GM21619 (cell line): ENCODE data around the gene RNF19B.
"Not testable (repeated sequence)": the region's sequence is repeated elsewhere in the genome, so short reads cannot be mapped to it uniquely, and the experiment has no call there.

Experiments
- ATAC-seq: cut with Tn5 transposase; IDR thresholded peaks from one replicate; pipeline ENCODE4 v1.9.1; 2021; ENCODE audit not compliant: unreplicated experiment

The RNF19B gene

GRCh38 chr1:32992489-32993323 lies 28.1 kb upstream of the RNF19B start:
- peak; percentile 78 for ATAC-seq

DNA sequence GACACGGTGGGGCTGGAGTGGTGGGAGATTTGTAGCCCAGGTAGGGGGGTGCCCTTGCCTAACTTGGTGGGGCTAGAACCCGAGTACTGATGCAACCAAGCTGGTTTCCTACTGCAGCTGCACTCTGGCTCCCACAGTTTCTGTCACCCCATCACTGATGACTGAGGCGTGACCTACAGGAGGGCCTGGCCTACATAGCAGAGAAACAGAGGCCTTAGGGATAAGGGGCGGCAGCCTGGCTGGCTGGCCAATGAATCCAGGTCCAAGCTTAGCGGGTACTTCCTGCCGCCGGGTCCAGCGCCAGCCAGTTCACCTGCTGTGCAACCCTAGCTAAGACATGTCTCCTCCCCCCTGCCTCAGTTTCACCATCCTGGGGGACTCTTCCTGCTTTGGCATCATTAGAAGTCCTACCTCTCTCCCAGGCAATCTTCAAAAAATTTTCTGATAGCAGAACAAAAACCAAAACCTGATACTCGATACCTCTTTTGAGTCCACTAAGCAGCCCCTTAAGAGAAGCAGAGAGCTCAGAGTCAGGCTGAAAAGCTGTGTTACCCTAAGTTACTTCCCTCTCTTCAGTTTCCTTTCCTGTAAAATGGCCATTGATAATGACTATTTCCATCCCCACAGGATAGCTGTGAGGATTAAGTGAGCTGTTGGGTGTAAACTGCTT lies 27.3 kb upstream of the RNF19B start:
- ATAC-seq, result peak; percentile 24

GRCh38 chr1:32991386-32991785 lies 26.8 kb upstream of the RNF19B start:
- no peak for ATAC-seq

DNA sequence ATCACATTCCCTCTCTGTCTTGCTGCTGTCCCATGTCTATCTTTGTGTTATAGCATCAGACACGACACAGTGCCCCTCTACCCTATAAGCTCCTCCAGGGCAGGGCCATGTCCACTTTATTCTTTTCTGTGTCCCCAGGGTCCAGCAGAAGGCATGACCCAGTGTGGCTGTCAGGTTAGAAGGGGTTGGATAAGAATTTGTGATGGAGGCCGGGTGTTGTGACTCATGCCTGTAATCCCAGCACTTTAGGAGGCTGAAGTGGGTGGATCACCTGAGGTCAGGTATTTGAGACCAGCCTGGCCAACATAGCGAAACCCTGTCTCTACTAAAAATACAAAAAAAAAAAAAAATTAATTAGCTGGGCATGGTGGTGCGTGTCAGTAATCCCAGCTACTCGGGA lies 26.3 kb upstream of the RNF19B start:
- no peak for ATAC-seq

DNA sequence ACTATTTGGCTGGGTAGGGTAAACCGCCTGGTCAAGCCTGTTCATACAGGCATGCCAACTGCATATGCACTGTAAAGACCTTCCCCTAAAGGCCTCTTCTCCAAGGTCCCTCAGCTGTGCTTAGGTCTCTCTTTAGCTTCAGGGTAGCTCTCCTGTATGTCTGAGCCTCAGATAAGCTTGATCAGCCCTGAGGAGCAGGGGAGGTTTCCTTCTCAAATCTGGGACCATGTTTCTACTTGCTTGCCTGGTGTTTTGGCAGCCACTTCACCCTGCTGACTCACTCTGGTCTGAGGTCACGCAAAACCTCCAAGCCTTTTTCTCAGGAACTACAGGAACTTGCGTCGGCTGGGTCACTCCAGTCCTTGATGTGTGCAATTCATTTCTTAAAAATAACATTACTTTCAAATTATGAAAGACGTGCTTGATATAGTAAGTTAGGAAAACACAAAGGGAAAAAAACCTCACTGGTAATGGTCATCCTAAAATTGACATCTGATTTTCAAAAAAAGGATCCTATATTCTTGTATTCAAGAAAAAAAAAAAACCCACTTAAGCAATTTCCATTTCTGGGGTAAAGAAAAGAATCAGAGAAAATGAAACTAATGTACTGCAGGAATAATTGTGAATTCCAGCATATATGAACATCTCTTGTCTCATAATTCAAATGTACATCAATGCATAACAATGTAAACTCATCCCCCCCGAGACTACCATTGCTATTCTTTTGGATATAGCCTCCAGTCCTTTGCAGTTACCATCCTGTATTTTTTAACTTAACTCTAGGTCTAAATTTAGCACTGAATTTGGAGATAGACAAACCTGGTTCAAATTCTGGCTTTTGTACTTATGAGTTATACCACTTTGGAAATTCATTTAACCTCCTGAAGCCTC lies 24.8 kb upstream of the RNF19B start:
- ATAC-seq, result no peak

- ATAC-seq, result no peak
These were observed 24.1 kb upstream of the RNF19B start for GRCh38 chr1:32988665-32989064.

DNA sequence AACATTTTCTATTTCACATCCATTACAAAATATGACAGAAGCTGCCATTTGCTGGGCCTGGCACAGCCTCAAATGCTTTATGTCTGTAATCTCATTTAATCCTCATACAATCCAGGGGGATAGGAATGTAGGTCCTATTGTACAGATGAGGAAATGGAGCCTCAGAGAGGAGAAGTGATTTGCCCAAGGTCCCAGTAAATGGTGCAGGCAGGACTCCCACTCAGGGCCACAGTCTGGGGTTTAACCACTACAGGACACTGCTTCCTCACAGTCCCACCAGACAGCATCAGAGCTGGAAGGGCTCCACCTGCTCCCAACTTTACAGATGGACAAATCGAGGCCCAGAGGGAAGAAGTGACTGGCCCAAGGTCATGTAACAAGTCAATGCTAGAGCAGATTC lies 20.6 kb upstream of the RNF19B start:
- ATAC-seq, result no peak

- ATAC-seq, result no peak
These were observed 20.0 kb upstream of the RNF19B start for GRCh38 chr1:32984455-32985171.

- ATAC-seq, result no peak
These were observed 19.5 kb upstream of the RNF19B start for GRCh38 chr1:32984090-32984454.

DNA sequence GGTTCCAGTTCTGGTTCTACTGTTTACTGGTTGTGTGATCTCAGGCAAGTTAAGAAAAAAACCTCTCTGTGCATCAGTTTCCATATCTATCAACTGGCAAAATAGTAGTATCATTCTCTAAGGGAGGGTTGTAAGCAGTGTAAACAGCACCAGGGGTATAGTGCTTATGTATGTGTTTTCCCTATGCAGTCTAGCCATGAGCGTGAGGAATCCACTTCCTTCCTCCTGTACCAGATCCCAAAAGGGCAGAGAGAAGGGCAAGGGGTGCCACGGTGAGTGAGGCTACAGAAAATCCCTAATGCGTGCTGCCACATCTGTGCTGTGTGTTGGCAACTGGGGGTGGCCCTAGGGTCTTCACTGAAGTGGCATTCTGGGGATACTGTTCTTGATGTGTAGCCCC lies 18.4 kb upstream of the RNF19B start:
- ATAC-seq, result no peak

GRCh38 chr1:32981003-32981901 lies 16.6 kb upstream of the RNF19B start:
- ATAC-seq, result peak; percentile 92

- ATAC-seq, result no peak
These were observed 15.5 kb upstream of the RNF19B start for GRCh38 chr1:32980080-32980479.

GRCh38 chr1:32978854-32979253 lies 14.2 kb upstream of the RNF19B start:
- no peak for ATAC-seq

DNA sequence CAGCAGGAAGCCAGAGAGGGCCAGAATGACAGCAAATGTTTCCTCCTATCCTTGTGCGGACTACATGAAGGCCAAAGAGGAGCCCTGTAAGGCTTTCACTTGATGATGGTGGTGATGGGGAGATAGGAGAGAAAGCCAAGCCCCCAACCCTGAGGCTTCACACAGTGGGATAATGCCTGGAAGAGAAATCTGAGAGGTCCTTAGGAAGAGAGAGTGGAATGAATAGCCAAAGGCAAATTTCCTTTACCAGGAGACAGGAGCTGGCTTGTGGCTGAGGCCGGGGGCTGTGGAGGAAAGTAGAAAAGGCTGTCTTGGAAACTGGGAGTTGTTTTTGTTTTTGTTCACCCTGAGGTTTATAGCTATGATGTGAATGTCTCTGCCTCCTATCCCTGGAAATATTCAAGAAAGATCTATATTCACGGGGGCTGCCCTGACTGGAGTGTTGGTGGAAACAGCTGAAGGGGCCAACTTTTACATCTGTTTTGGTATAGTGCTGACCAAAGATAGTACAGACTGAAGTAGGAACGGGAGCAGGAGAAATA lies 13.0 kb upstream of the RNF19B start:
- no peak for ATAC-seq

DNA sequence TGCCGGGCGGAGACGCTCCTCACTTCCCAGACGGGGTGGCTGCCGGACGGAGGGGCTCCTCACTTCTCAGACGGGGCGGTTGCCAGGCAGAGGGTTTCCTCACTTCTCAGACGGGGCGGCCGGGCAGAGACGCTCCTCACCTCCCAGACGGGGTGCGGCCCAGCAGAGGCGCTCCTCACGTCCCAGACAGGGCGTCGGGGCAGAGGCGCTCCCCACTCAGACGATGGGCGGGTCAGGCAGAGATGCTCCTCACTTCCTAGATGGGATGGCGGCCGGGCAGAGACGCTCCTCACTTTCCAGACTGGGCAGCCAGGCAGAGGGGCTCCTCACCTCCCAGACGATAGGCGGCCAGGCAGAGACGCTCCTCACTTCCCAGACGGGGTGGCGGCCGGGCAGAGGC lies 10.4 kb upstream of the RNF19B start:
- not testable (repeated sequence) for ATAC-seq

DNA sequence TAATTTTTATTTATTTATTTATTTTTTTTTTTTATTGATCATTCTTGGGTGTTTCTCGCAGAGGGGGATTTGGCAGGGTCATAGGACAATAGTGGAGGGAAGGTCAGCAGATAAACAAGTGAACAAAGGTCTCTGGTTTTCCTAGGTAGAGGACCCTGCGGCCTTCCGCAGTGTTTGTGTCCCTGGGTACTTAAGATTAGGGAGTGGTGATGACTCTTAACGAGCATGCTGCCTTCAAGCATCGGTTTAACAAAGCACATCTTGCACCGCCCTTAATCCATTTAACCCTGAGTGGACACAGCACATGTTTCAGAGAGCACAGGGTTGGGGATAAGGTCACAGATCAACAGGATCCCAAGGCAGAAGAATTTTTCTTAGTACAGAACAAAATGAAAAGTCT lies 8.8 kb upstream of the RNF19B start:
- not testable (repeated sequence) for ATAC-seq

DNA sequence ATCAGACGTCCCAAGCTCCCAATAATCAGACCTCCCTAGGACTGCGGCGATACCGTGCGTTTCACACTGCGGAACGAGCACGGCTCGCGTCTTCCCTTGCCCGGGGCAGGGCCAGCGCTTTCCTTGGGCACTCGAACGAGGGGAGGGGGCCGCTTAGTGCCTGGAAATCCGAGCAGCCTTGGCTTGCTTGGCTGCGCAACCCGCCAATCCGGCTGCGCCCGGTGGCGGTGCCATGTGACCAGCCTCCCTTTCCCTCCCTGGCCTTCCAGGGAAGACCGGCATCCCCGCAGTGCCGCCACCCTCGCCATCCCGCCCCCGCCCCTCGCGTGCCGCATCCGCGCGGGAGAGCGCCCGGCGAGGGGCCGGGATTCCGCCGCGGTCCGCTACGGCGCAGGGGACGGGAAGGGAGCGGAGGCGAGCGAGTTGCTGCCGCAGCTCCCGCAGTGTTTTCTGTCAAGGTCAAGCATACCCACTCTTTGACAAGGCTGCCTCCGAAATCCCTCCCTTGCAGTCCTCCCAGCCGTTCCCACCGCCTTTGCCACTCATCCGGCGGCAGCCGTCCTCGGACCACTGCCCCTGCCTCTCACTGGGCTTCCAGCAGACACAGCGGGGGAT lies 8.3 kb upstream of the RNF19B start:
- ATAC-seq, result no peak

DNA sequence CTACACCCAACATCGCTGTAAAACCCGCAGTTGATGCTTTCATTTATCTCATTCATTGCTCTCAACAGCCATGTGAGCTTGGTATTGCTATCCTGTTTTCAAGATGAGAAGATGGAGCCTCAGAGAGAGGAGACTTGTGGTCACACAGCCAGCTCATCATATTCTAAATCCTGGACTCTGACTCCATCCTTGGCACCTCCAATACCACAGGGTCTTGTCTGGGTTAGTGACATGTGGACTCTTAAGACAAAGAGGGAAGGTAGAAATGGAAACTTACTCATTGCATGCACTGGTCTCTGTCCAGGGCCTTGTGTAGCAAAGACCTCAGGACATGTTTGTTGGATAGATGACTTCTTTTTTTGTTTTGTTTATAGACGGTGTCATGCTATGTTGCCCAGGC lies 7.0 kb upstream of the RNF19B start:
- no peak for ATAC-seq

- no peak for ATAC-seq
These were observed 6.5 kb upstream of the RNF19B start for GRCh38 chr1:32971156-32971555.
